ENCODE data around the gene CAPN5. TPM values are rescaled to one million over a fixed set of nuclear protein-coding genes. Genes with fewer than 3 reads are reported as not detected.

CAPN5 gene
- total RNA-seq, 2 experiments from 2014 or later: 5.1 to 6.9 TPM

DNA sequence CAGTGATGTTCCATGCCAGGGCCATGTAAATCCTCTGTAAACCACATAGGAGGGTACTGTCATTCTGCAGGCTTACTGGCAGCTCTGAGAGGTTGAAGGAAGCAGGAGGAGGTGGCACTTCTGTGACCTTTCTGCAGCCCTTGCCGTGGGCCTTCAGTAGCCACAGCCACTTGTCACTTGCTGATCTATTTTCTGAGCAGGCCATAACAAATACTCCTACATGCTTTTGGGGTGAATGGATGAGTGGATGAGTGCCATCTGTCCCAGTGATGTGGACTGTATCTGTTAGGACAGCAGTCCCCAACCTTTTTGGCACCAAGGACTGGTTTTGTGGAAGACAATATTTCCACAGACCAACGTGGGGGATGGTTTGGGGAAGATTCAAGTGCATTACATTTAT lies 22.4 kb upstream of the CAPN5 start:
- TF ChIP-seq, protein P1, sequence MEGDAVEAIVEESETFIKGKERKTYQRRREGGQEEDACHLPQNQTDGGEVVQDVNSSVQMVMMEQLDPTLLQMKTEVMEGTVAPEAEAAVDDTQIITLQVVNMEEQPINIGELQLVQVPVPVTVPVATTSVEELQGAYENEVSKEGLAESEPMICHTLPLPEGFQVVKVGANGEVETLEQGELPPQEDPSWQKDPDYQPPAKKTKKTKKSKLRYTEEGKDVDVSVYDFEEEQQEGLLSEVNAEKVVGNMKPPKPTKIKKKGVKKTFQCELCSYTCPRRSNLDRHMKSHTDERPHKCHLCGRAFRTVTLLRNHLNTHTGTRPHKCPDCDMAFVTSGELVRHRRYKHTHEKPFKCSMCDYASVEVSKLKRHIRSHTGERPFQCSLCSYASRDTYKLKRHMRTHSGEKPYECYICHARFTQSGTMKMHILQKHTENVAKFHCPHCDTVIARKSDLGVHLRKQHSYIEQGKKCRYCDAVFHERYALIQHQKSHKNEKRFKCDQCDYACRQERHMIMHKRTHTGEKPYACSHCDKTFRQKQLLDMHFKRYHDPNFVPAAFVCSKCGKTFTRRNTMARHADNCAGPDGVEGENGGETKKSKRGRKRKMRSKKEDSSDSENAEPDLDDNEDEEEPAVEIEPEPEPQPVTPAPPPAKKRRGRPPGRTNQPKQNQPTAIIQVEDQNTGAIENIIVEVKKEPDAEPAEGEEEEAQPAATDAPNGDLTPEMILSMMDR (IDR thresholded peaks at IDR 0.05): no peak
- no peak overlapping the region for H3K4me3 Mint-ChIP-seq
- peaks cover 10% of the 10 kb centered on the region for H3K4me1 Mint-ChIP-seq (ENCODE audit: low read depth)

DNA sequence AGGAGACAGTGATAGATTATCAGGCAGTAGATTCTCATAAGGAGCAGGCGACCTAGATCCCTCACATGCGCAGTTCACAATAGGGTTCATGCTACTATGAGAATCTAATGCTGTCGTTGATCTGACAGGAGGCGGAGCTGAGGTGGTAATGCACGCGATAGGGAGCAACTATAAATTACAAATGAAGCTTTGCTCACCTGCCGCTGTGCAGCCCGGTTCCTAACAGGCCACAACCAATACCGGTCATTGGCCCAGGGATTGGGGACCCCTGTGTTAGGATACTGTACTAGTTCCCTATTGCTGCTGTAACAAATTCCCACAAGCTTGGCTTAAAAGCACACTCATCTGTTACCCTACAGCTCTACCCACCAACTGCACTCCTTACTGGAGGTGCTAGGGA lies 21.9 kb upstream of the CAPN5 start:
- intact Hi-C loops (cut with DNase I, micrococcal nuclease): loop anchor here (5.0 to 10.0 kb wide), 7 partner anchors 142 to 810 kb away; no protein-coding TSS in a partner anchor
- H3K27me3 Mint-ChIP-seq: peaks cover 26% of the 10 kb centered on the region
- peaks cover 10% of the 10 kb centered on the region for H3K4me1 Mint-ChIP-seq (ENCODE audit: low read depth)
- ChIA-PET CTCF (interaction anchor here (0.9 to 5.6 kb wide), 2 partner anchors 38 to 46 kb away, joined by 3 to 78 read pairs; no protein-coding TSS in a partner anchor), POLR2A (interaction anchor here (1.2 kb wide), 1 partner anchor 46 kb away, joined by 3 read pairs; no protein-coding TSS in a partner anchor)
- no peaks in the 10 kb centered on the region for H3K36me3 Mint-ChIP-seq (ENCODE audit: low read depth)
- no peak overlapping the region for H3K27ac Mint-ChIP-seq
- Histone ChIP-seq H3K9me3 (ENCODE audit: control insufficient read depth in 1 of 2, insufficient read depth in 1 of 2, low read length in 2 of 2) (peaks cover 0 to 7% of the 10 kb centered on the region in 2 experiments), H3K27me3 (ENCODE audit: control insufficient read depth in 1 of 2, insufficient read depth in 2 of 2, low read length in 2 of 2) (peaks cover 5 to 8% of the 10 kb centered on the region in 2 experiments), H3K4me3 (ENCODE audit: low read length) (no peak overlapping the region), H3K4me1 (ENCODE audit: insufficient read depth, low read length) (peaks cover 12% of the 10 kb centered on the region), H3K27ac (ENCODE audit: low read depth in 1 of 2, low read length in 2 of 2) (no peak overlapping the region), H3K36me3 (ENCODE audit: insufficient read depth, low read length) (no peaks in the 10 kb centered on the region)
- TF ChIP-seq, protein P1 (IDR thresholded peaks at IDR 0.05): no peak
- DNase-seq (no peak), ATAC-seq (ENCODE audit: poor library complexity) (no peak)
- no peak overlapping the region for H3K4me3 Mint-ChIP-seq
- H3K9me3 Mint-ChIP-seq: no peaks in the 10 kb centered on the region

More for the DNA sequence above, 22.4 kb upstream of the CAPN5 start:
- Mint-ChIP-seq H3K36me3 (ENCODE audit: low read depth) (no peaks in the 10 kb centered on the region), H3K9me3 (no peaks in the 10 kb centered on the region), H3K27ac (no peak overlapping the region), H3K27me3 (peaks cover 27% of the 10 kb centered on the region)
- Histone ChIP-seq H3K4me3 (ENCODE audit: low read length) (no peak overlapping the region), H3K9me3 (ENCODE audit: control insufficient read depth in 1 of 2, insufficient read depth in 1 of 2, low read length in 2 of 2) (peaks cover 0 to 7% of the 10 kb centered on the region in 2 experiments), H3K27ac (ENCODE audit: low read depth in 1 of 2, low read length in 2 of 2) (no peak overlapping the region), H3K27me3 (ENCODE audit: control insufficient read depth in 1 of 2, insufficient read depth in 2 of 2, low read length in 2 of 2) (peaks cover 8 to 11% of the 10 kb centered on the region in 2 experiments), H3K36me3 (ENCODE audit: insufficient read depth, low read length) (no peaks in the 10 kb centered on the region), H3K4me1 (ENCODE audit: insufficient read depth, low read length) (peaks cover 18% of the 10 kb centered on the region)
- DNase-seq (no peak), ATAC-seq (ENCODE audit: poor library complexity) (no peak)
- CTCF ChIA-PET: interaction anchor here (5.6 kb wide), 1 partner anchor 47 kb away, joined by 78 read pairs; no protein-coding TSS in a partner anchor
- intact Hi-C loops (cut with DNase I, micrococcal nuclease): loop anchor here in 1 of 2 experiments (5.0 to 10.0 kb wide), 3 partner anchors 312 to 810 kb away; no protein-coding TSS in a partner anchor
- POLR2A ChIA-PET: no interaction called here

DNA sequence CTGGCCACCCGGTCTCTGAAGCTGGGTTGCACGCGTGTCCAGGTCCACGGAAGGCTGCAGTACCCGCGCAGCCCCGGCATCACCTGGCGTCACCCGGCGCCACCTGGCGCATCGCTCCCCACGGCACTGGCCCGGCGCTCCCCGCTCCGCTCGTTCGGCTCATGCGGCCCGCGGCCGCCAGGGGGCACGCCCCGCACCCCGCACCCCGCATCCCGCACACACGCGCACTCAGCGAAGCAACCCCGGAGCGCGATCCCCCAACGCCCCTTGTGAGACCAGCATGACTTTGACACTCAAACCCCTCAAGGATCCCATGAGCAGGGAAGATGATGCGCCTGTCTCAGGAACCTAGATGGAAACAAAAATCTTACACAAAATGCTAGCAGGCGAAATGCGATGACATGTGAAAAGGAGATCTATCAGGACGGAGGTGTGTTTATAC lies 20.7 kb upstream of the CAPN5 start:
- intact Hi-C loops (cut with DNase I, micrococcal nuclease): loop anchor here (1.0 to 10.0 kb wide), 10 partner anchors 37 to 811 kb away; no protein-coding TSS in a partner anchor
- Mint-ChIP-seq H3K27ac (no peak overlapping the region), H3K36me3 (ENCODE audit: low read depth) (no peaks in the 10 kb centered on the region), H3K27me3 (peaks cover 20% of the 10 kb centered on the region), H3K4me1 (ENCODE audit: low read depth) (peaks cover 10% of the 10 kb centered on the region), H3K9me3 (no peaks in the 10 kb centered on the region), H3K4me3 (no peak overlapping the region)
- TF ChIP-seq, protein P1 (IDR thresholded peaks at IDR 0.05): peak; percentile 68
- ATAC-seq (ENCODE audit: poor library complexity) (peak; percentile 51), DNase-seq (peak; percentile 36 to 83 (median 52))
- Histone ChIP-seq H3K27ac (ENCODE audit: low read depth in 1 of 2, low read length in 2 of 2) (no peak overlapping the region), H3K4me3 (ENCODE audit: low read length) (no peak overlapping the region), H3K4me1 (ENCODE audit: insufficient read depth, low read length) (peaks cover 12% of the 10 kb centered on the region), H3K36me3 (ENCODE audit: insufficient read depth, low read length) (no peaks in the 10 kb centered on the region), H3K27me3 (ENCODE audit: control insufficient read depth in 1 of 2, insufficient read depth in 2 of 2, low read length in 2 of 2) (peaks cover 0 to 2% of the 10 kb centered on the region in 2 experiments), H3K9me3 (ENCODE audit: control insufficient read depth in 1 of 2, insufficient read depth in 1 of 2, low read length in 2 of 2) (no peaks in the 10 kb centered on the region)
- ChIA-PET CTCF (interaction anchor here (0.9 to 5.6 kb wide), 2 partner anchors 37 to 45 kb away, joined by 3 to 78 read pairs; no protein-coding TSS in a partner anchor), POLR2A (interaction anchor here (1.2 kb wide), 1 partner anchor 45 kb away, joined by 3 read pairs; no protein-coding TSS in a partner anchor)
